B cell (primary cell): Measurements from ENCODE around the gene PTPN14. TPM values are rescaled to one million over a fixed set of nuclear protein-coding genes. Genes with fewer than 3 reads are reported as not detected.

Source experiments
- ATAC-seq: fragments of 200-7000 bp; cut with Tn5 transposase; one replicate; pipeline ENCODE4 v1.10.0; 2021; ENCODE audit warnings: low read depth, mild to moderate bottlenecking, moderate number of reproducible peaks, moderate library complexity
- CTCF ChIA-PET: fragments of 350-600 bp; sonication (Branson Sonifier 250); formaldehyde crosslinking; loops from one replicate; lab custom pipeline; 2021; ENCODE audit warnings: antibody characterized with exemption, inconsistent platforms; lab: Charles Lee
- POLR2A ChIA-PET: fragments of 350-600 bp; sonication (Branson Sonifier 250); formaldehyde crosslinking; loops from one replicate; lab custom pipeline; 2021; ENCODE audit warnings: antibody characterized with exemption; lab: Charles Lee
- DNase-seq: peaks from one replicate; pipeline ENCODE4 v3.0.0; 2013
- H2AFZ ChIP-seq: 2 replicates; pipeline ENCODE4 v1.6.1; 2012; ENCODE audit warnings: mild to moderate bottlenecking, low read depth, low read length; ENCODE audit not compliant: insufficient read depth, poor library complexity, severe bottlenecking
- H3K27ac ChIP-seq, 2 donors: 1 replicate in 1 of 2; 2 replicates in 1 of 2; pipeline ENCODE4 v1.5.1; 2012 to 2013; ENCODE audit warnings: low read length in 2 of 2, mild to moderate bottlenecking in 2 of 2, moderate library complexity in 1 of 2
- H3K27me3 ChIP-seq, 4 experiments: fragments of 200-600 bp in 1 of 4; sonication (generic) in 1 of 4; replicated peaks in 1 of 4; 1 replicate in 2 of 4; 2 replicates in 2 of 4; pipeline versions ENCODE4 v1.6.1 to v1.7.0; 2013 to 2016; ENCODE audit warnings: low read length in 3 of 4, mild to moderate bottlenecking in 2 of 4, mixed read lengths in 1 of 4, moderate library complexity in 1 of 4; ENCODE audit not compliant: insufficient read depth in 4 of 4, control insufficient read depth in 3 of 4; ENCODE audit errors: control extremely low read depth in 1 of 4
- H3K36me3 ChIP-seq, 2 experiments: replicated peaks in 1 of 2; 1 replicate in 1 of 2; 2 replicates in 1 of 2; pipeline versions ENCODE4 v1.6.1 to v1.7.1; 2013; ENCODE audit warnings: low read length in 1 of 2; ENCODE audit not compliant: insufficient read depth in 2 of 2, control insufficient read depth in 1 of 2; ENCODE audit errors: control extremely low read depth in 1 of 2, extremely low read depth in 1 of 2
- H3K4me1 ChIP-seq, 2 donors: fragments of 200-600 bp in 1 of 2; sonication (generic) in 1 of 2; 1 replicate in 1 of 2; 2 replicates in 1 of 2; pipeline versions ENCODE4 v1.5.1 to v1.6.1; 2013 to 2017; ENCODE audit warnings: low read length in 2 of 2; ENCODE audit not compliant: control insufficient read depth in 2 of 2, insufficient read depth in 2 of 2
- H3K4me2 ChIP-seq: replicated peaks from 2 replicates; pipeline ENCODE3; 2012; ENCODE audit warnings: mild to moderate bottlenecking, low read depth, low read length; ENCODE audit not compliant: poor library complexity, severe bottlenecking
- H3K4me3 ChIP-seq, 5 experiments: fragments of 200-600 bp in 1 of 5; sonication (generic) in 1 of 5; 1 replicate in 3 of 5; 2 replicates in 2 of 5; pipeline versions ENCODE4 v1.5.1 to v1.7.0; 2011 to 2016; ENCODE audit warnings: low read length in 4 of 5, mild to moderate bottlenecking in 4 of 5, low read depth in 2 of 5, control low read depth in 1 of 5, moderate library complexity in 1 of 5; ENCODE audit not compliant: insufficient read depth in 1 of 5; ENCODE audit errors: control extremely low read depth in 1 of 5, extremely low read depth in 1 of 5
- H3K79me2 ChIP-seq: fragments of 200-600 bp; sonication (generic); one replicate; pipeline ENCODE4 v1.6.0; 2016; ENCODE audit warnings: low read length; ENCODE audit not compliant: control insufficient read depth, insufficient read depth
- H3K9ac ChIP-seq: fragments of 200-600 bp; sonication (generic); 2 replicates; pipeline ENCODE4 v1.6.1; 2017; ENCODE audit warnings: mild to moderate bottlenecking, low read length, moderate library complexity
- H3K9me3 ChIP-seq, 3 donors: one replicate each; pipeline versions ENCODE4 v1.6.1 to v1.7.1; 2013; ENCODE audit warnings: low read length in 2 of 3; ENCODE audit not compliant: control insufficient read depth in 2 of 3, insufficient read depth in 1 of 3; ENCODE audit errors: control extremely low read depth in 1 of 3
- H4K20me1 ChIP-seq: 2 replicates; pipeline ENCODE4 v1.6.0; 2012; ENCODE audit warnings: mild to moderate bottlenecking, low read length; ENCODE audit not compliant: insufficient read depth, control insufficient read depth, poor library complexity, severe bottlenecking
- H3K27ac Mint-ChIP-seq: one replicate; pipeline ENCODE4 v1.8.0; 2021; ENCODE audit warnings: mixed read lengths
- H3K27me3 Mint-ChIP-seq: one replicate; pipeline ENCODE4 v1.8.0; 2021; ENCODE audit warnings: mixed read lengths
- H3K4me1 Mint-ChIP-seq: one replicate; pipeline ENCODE4 v1.8.0; 2021; ENCODE audit warnings: mixed read lengths
- H3K4me3 Mint-ChIP-seq: one replicate; pipeline ENCODE4 v1.8.0; 2021; ENCODE audit warnings: mixed read lengths
- H3K9me3 Mint-ChIP-seq: one replicate; pipeline ENCODE4 v1.8.0; 2022; ENCODE audit warnings: mixed read lengths; ENCODE audit not compliant: insufficient read depth
- CTCF ChIP-seq: fragments of 200-600 bp; IDR thresholded peaks from one replicate; pipeline ENCODE4 v1.8.0; 2022; ENCODE audit warnings: antibody characterized with exemption, mild to moderate bottlenecking
- EZH2 ChIP-seq: IDR thresholded peaks from 2 replicates; pipeline ENCODE4 v1.6.1; 2012; ENCODE audit warnings: borderline replicate concordance, low read depth, mild to moderate bottlenecking, moderate library complexity, low read length; ENCODE audit not compliant: insufficient read depth, poor library complexity, severe bottlenecking
- WGBS: methylation state at CpG from one replicate; pipeline ENCODE4 v1.1.5; 2013; ENCODE audit warnings: missing lambda C conversion rate; ENCODE audit not compliant: insufficient coverage; 5-methylcytosine and 5-hydroxymethylcytosine counted together
- intact Hi-C: fragments of 100-400 bp; cut with micrococcal nuclease; formaldehyde crosslinking; loops from one replicate; pipeline ENCODE4 v1.10.0; 2022
- polyA plus RNA-seq: library from polyadenylated mRNA; depleted of rRNA; stranded (reverse); fragments of >200 nt; gene quantifications from 2 replicates; pipeline ENCODE4 v1.2.3, GENCODE V29; 2012
- total RNA-seq, 2 donors: library from RNA; stranded (reverse); fragments of 120-200 nt in 1 of 2; gene quantifications; 1 replicate in 1 of 2; 2 replicates in 1 of 2; pipeline versions ENCODE4 v1.2.3 to v1.2.4, GENCODE V29; 2013 to 2022

PTPN14 gene
- total and polyA plus RNA-seq, 2 donors (not counting 1 experiment from before 2014, with no cell fraction given), result under 0.01 TPM; not detected in 1

GRCh38 chr1:214300149-214300780, 251.1 kb downstream of the PTPN14 start:
- ChIA-PET CTCF (interaction anchor here (0.8 to 2.7 kb wide), 3 partner anchors 28 to 38 kb away, joined by 3 to 13 read pairs (median 5); no protein-coding TSS in a partner anchor), POLR2A (no interaction called here)
- Mint-ChIP-seq H3K27ac (no peak overlapping the region), H3K4me1 (peaks cover 12% of the 10 kb centered on the region), H3K9me3 (no peaks in the 10 kb centered on the region), H3K27me3 (no peaks in the 10 kb centered on the region), H3K4me3 (no peak overlapping the region)
- Histone ChIP-seq H2AFZ (no peak overlapping the region), H3K9ac (no peak overlapping the region), H3K27me3 (no peaks in the 10 kb centered on the region), H3K27ac (no peak overlapping the region), H3K4me3 (no peak overlapping the region), H4K20me1 (peaks cover 26% of the 10 kb centered on the region), H3K36me3 (no peaks in the 10 kb centered on the region), H3K79me2 (peaks cover 9% of the 10 kb centered on the region), H3K4me1 (peaks cover 0 to 3% of the 10 kb centered on the region in 2 donors), H3K4me2 (no peak overlapping the region), H3K9me3 (no peaks in the 10 kb centered on the region)
- intact Hi-C loops, result no loop called here
- TF ChIP-seq EZH2 (no peak), CTCF (no peak)
- DNase-seq (no peak), ATAC-seq (no peak)
- WGBS, result no CpG with 5 or more reads among the region's 9 CpGs

Other genes with a start within 250 kb of the PTPN14 start
- 2.9 and 3.0 TPM in 2 replicates for gene CENPF, start 51.6 kb upstream of the PTPN14 start, total RNA-seq
- 0.12 and 0.94 TPM in 2 replicates for gene CENPF, start 51.6 kb upstream of the PTPN14 start, polyA plus RNA-seq